ENCODE measurements around the gene ST8SIA1.
"Not testable (repeated sequence)": the region's sequence is repeated elsewhere in the genome, so short reads cannot be mapped to it uniquely, and the experiment has no call there.

ST8SIA1 gene

GRCh38 chr12:22160396-22161003 lies 174.0 kb downstream of the ST8SIA1 start:
- no peak for DNase-seq

DNA sequence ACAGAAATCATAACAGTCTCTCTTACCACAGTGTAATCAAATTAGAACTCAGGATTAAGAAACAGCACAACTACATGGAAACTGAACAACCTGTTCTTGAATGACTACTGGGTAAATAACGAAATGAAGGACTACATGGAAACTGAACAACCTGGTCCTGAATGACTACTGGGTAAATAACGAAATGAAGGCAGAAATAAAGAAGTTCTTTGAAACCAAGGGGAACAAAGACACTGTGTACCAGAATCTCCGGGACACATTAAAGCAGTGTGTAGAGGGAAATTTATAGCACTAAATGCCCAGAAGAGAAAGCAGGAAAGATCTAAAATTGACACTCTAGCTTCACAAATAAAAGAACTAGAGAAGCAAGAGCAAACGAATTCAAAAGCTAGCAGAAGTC lies 185.2 kb downstream of the ST8SIA1 start:
- not testable (repeated sequence) for DNase-seq

DNA sequence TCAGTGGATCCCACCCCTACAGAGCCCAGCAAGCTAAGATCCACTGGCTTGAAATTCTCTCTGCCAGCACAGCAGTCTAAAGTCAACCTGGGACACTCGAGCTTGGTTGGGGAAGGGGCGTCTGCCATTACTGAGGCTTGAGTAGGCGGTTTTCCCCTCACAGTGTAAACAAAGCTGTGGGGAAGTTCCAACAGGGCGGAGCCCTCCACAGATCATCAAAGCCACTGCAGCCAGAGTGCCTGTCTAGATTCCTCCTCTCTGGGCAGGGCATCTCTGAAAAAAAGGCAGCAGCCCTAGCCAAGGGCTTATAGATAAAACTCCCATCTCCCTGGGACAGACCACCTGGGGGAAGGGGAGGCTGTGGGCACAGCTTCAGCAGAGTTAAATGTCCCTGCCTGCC lies 187.8 kb downstream of the ST8SIA1 start:
- DNase-seq, result not testable (repeated sequence)

Data from NCI-H510A treated with DMSO at 0.1 percent for 48 hours (cell line).